Amniotic stem cell (primary cell): ENCODE results near the gene DAGLA.
"Not testable (repeated sequence)": the region's sequence is repeated elsewhere in the genome, so short reads cannot be mapped to it uniquely, and the experiment has no call there.

Experiments used
- DNase-seq: peaks from one replicate; lab custom pipeline; 2025; lab: John Stamatoyannopoulos, UW

The DAGLA gene

GRCh38 chr11:61660997-61661396 is 19.2 kb upstream of the DAGLA start:
- DNase-seq: not testable (repeated sequence)

- no peak for DNase-seq
These were observed 13.4 kb upstream of the DAGLA start for GRCh38 chr11:61666684-61667297.

- DNase-seq: no peak
These were observed 12.4 kb upstream of the DAGLA start for GRCh38 chr11:61667684-61668305.

GRCh38 chr11:61669417-61669816 is 10.8 kb upstream of the DAGLA start:
- DNase-seq: no peak

- no peak for DNase-seq
These were observed 9.6 kb upstream of the DAGLA start for GRCh38 chr11:61670626-61671025.

GRCh38 chr11:61671527-61671926 is 8.7 kb upstream of the DAGLA start:
- DNase-seq: no peak

GRCh38 chr11:61673946-61674467 is 6.2 kb upstream of the DAGLA start:
- not testable (repeated sequence) for DNase-seq

- DNase-seq: no peak
These were observed 4.4 kb upstream of the DAGLA start for GRCh38 chr11:61675826-61676225.

GRCh38 chr11:61679296-61679695 is 895 bp upstream of the DAGLA start:
- no peak for DNase-seq

GRCh38 chr11:61680622-61681221 is 531 bp downstream of the DAGLA start:
- DNase-seq: no peak

- DNase-seq: no peak
These were observed 2.0 kb downstream of the DAGLA start for GRCh38 chr11:61682093-61682732.

- no peak for DNase-seq
These were observed 2.9 kb downstream of the DAGLA start for GRCh38 chr11:61682906-61683675.

- no peak for DNase-seq
These were observed 4.0 kb downstream of the DAGLA start for GRCh38 chr11:61683961-61684869.

- DNase-seq: no peak
These were observed 4.9 kb downstream of the DAGLA start for GRCh38 chr11:61684870-61685616.

GRCh38 chr11:61685617-61685967 is 5.4 kb downstream of the DAGLA start:
- DNase-seq: no peak

GRCh38 chr11:61686066-61686465 is 5.9 kb downstream of the DAGLA start:
- no peak for DNase-seq

GRCh38 chr11:61686469-61686868 is 6.3 kb downstream of the DAGLA start:
- DNase-seq: no peak

GRCh38 chr11:61687420-61687819 is 7.2 kb downstream of the DAGLA start:
- no peak for DNase-seq

GRCh38 chr11:61688365-61689163 is 8.4 kb downstream of the DAGLA start:
- no peak for DNase-seq

GRCh38 chr11:61689164-61689496 is 8.9 kb downstream of the DAGLA start:
- no peak for DNase-seq
